Bronchial epithelial cell (primary cell): ENCODE results near the gene CLC. TPM values are rescaled to one million over a fixed set of nuclear protein-coding genes. Genes with fewer than 3 reads are reported as not detected.

Experiments used
- DNase-seq: peaks from one replicate; pipeline ENCODE4 v3.0.0-alpha.2; 2010; ENCODE audit warnings: low read depth
- FAIRE-seq: peaks from 2 replicates; lab custom pipeline; 2011; peaks lifted over from hg19 to GRCh38; lab: Jason Lieb, UNC
- H3K27me3 ChIP-seq: 2 replicates; pipeline ENCODE4 v1.5.1; 2011; ENCODE audit warnings: low read length; ENCODE audit not compliant: control insufficient read depth, insufficient read depth
- H3K36me3 ChIP-seq: 2 replicates; pipeline ENCODE4 v1.5.1; 2011; ENCODE audit warnings: low read length; ENCODE audit not compliant: control insufficient read depth, insufficient read depth
- H3K4me3 ChIP-seq: 2 replicates; pipeline ENCODE4 v1.5.1; 2011; ENCODE audit warnings: mild to moderate bottlenecking, low read depth, low read length, control low read depth
- CTCF ChIP-seq: IDR thresholded peaks from 2 replicates; pipeline ENCODE4 v1.5.1; 2011; ENCODE audit warnings: mild to moderate bottlenecking, moderate library complexity, low read length, control low read depth, inconsistent platforms; ENCODE audit not compliant: insufficient read depth, severe bottlenecking
- total RNA-seq: library from RNA; depleted of rRNA; stranded (reverse); fragments of >200 nt; gene quantifications from 2 replicates; pipeline ENCODE4 v1.2.1, GENCODE V29; 2014

Gene CLC
- total RNA-seq, 1 donor from 2014 or later, result not detected

- DNase-seq, result no peak
- no peaks in the 10 kb centered on the region for H3K36me3 ChIP-seq
- no peak for TF ChIP-seq CTCF
- no peak overlapping the region for H3K4me3 ChIP-seq
- no peak for FAIRE-seq
- H3K27me3 ChIP-seq, result no peaks in the 10 kb centered on the region
These were observed 53.6 kb downstream of the CLC start for GRCh38 chr19:39684267-39684666.

GRCh38 chr19:39681416-39681815 is 56.4 kb downstream of the CLC start:
- no peak for FAIRE-seq
- no peaks in the 10 kb centered on the region for H3K36me3 ChIP-seq
- no peak for DNase-seq
- no peak overlapping the region for H3K4me3 ChIP-seq
- no peak for TF ChIP-seq CTCF
- no peaks in the 10 kb centered on the region for H3K27me3 ChIP-seq

Other genes with a start within 250 kb of the CLC start
- gene DLL3, start 239.1 kb downstream of the CLC start, total RNA-seq, result 0.26 TPM in 1 of 2 replicates, not detected in the other
- not detected in 2 replicates for gene SELENOV, start 222.9 kb downstream of the CLC start, total RNA-seq
- gene EID2B, start 205.2 kb downstream of the CLC start, total RNA-seq, result 0.79 and 1.7 TPM in 2 replicates
- gene EID2, start 197.9 kb downstream of the CLC start, total RNA-seq, result 6.8 and 8.1 TPM in 2 replicates
- not detected in 2 replicates for gene LGALS13, start 135.5 kb downstream of the CLC start, total RNA-seq
- not detected in 2 replicates for gene LGALS16, start 82.1 kb downstream of the CLC start, total RNA-seq
- not detected in 2 replicates for gene LGALS14, start 33.5 kb downstream of the CLC start, total RNA-seq
- not detected in 2 replicates for gene LEUTX, start 40.8 kb upstream of the CLC start, total RNA-seq
- gene DYRK1B, start 96.1 kb upstream of the CLC start, total RNA-seq, result 3.2 and 5.8 TPM in 2 replicates
- gene FBL, start 108.3 kb upstream of the CLC start, total RNA-seq, result 216 and 500 TPM in 2 replicates
- gene FCGBP, start 196.6 kb upstream of the CLC start, total RNA-seq, result 0.38 and 0.53 TPM in 2 replicates
- gene PSMC4, start 233.1 kb upstream of the CLC start, total RNA-seq, result 89.2 and 99.3 TPM in 2 replicates